GM12872 (cell line): ENCODE data around the gene GYS1.

Experiments
- TF ChIP-seq, protein P1 (sequence below): IDR thresholded peaks from 3 replicates; pipeline ENCODE4 v1.5.1; 2011; ENCODE audit warnings: low read depth, mild to moderate bottlenecking, low read length, moderate library complexity; ENCODE audit not compliant: insufficient read depth

The GYS1 gene

DNA sequence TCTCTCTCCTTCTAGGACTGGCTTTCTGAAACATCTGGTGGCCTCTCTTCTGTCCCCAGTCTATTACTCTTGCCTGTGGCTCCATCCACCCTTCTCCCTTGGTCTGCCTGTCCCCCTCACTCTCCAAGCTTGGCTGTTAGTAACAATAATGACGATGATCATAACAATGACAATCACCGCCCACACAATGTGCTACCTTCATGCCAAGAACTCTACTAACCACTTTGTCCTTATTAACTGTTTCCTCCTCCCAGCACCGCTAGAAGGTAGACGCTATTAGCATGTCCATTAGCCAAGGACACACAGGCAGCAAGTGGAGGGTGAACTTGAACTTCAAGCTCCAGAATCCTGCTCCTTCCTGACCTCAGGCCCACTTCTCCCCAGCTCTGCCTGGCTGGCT lies 2.7 kb downstream of the GYS1 start:
- TF ChIP-seq, protein P1, sequence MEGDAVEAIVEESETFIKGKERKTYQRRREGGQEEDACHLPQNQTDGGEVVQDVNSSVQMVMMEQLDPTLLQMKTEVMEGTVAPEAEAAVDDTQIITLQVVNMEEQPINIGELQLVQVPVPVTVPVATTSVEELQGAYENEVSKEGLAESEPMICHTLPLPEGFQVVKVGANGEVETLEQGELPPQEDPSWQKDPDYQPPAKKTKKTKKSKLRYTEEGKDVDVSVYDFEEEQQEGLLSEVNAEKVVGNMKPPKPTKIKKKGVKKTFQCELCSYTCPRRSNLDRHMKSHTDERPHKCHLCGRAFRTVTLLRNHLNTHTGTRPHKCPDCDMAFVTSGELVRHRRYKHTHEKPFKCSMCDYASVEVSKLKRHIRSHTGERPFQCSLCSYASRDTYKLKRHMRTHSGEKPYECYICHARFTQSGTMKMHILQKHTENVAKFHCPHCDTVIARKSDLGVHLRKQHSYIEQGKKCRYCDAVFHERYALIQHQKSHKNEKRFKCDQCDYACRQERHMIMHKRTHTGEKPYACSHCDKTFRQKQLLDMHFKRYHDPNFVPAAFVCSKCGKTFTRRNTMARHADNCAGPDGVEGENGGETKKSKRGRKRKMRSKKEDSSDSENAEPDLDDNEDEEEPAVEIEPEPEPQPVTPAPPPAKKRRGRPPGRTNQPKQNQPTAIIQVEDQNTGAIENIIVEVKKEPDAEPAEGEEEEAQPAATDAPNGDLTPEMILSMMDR: no peak

DNA sequence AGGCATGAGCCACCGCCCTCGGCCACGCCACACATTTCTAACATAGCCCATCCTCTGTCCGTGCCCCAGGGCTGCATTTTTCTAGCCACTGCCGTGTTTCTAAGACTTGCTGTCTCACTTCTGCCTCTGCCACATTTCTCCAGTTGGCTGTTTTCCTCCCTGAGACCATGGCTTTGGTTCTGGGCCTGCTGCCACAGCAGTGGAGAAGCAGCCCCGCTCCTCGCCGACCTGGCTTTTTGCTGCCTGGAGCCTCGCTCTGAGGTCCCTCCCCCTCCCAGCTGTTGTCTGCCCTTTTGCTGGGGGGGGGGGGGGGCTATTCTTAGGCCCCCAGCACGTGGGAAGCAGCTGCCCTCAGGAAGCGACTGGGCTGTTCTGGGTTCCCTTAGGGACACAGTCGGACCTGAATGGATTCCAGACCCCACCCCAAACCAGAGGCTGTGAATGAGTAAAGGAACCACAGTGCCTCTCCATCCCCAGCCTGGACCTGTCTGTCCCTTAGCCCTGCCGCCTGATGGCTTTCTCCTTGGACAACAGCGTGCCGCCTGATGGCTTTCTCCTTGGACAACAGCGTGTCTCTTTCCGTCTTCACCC lies 3.3 kb downstream of the GYS1 start:
- TF ChIP-seq, protein P1: no peak

DNA sequence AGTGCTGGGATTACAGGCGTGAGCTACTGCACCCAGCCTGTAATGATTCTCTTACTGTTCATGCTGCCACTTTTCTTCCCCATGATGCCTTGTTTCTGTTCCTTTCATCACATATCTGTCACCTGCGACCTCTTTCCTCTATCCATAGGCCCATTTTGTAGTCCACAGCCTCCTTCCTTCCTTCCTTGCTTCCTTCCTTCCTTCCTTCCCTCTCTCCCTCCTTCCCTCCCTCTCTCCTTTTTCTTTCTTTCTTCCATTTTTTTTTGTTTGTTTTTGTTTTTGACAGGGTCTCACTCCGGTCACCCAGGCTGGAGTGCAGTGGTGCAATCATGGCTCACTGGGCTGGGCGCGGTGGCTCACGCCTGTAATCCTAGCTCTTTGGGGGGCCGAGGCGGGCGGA lies 4.2 kb downstream of the GYS1 start:
- TF ChIP-seq, protein P1: no peak

DNA sequence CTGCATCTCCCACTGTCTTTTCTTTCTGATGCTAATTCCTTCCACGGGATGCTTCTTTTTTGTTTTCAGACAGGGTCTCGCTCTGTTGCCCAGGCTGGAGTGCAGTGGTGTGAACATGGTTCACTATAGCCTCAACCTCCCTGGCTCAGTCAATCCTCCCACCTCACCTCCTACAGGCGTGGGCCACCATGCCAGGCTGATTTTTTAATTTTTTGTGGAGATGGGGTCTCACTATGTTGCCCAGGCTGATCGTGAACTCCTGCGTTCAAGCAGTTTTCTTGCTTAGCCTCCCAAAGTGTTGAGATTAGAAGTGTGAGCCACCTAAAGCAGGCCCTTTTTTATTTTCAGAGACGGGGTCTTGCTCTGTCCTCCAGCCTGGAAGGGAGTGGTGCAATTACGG lies 4.8 kb downstream of the GYS1 start:
- TF ChIP-seq, protein P1: no peak

DNA sequence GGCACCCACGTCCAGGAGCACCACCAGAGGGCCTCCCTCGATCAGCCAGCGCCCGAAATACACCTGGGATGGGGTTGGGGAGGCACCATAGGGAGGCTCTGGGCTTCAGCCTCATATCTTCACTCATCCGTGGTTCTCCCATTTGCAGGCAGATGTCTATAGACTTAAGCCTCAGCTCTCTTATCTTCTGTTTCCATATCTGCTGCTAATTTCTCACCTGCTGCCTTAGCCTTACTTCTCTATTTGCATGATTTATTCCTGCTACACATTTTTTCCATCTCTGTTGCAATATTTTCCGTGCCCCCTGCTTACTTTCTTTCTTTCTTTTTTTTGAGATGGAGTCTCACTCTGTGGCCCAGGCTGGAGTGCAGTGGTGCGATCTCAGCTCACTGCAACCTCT lies 5.8 kb downstream of the GYS1 start:
- TF ChIP-seq, protein P1: no peak

DNA sequence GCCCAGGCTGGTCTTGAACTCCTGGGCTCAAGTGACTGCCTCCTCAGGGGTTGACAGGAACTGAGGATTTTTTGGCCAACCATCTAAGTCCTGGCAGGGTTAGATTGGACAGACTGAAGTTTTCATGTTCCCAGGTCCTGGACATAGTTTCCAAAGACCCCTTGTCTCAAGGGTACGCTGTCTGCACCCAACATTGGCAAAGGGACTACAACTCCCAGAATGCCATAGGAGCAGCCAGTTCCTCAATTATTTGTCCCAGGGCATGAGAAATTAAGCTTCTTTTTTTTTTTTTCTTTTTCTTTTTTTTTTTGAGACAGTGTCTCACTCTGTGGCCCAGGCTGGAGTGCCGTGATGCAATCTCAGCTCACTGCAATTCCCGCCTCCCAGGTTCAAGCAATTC lies 6.9 kb downstream of the GYS1 start:
- TF ChIP-seq, protein P1: no peak

DNA sequence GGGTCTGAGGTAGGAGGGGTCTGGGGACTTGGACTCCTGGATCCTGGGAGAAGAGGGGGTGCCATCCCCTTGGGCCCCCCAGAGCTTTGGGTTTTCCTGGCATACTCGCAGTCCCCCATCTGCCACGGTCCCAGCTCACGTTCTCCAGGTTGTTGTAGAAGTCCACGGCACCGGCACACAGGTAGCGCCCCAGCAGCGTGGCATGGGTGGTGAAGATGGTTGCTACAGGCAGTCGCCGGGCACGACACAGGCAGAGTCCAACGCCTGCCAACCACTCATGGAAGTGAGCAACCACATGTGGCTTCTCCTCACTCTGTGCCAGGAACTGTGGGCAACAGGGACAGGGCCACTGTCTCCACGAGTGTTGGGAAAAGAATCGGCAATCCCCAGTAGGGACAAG lies 7.4 kb downstream of the GYS1 start:
- TF ChIP-seq, protein P1: no peak
